ENCODE data around the gene CBFA2T3.

Gene CBFA2T3

GRCh38 chr16:88839745-88840599 is 137.0 kb downstream of the CBFA2T3 start:
- TF ChIP-seq, protein P1, sequence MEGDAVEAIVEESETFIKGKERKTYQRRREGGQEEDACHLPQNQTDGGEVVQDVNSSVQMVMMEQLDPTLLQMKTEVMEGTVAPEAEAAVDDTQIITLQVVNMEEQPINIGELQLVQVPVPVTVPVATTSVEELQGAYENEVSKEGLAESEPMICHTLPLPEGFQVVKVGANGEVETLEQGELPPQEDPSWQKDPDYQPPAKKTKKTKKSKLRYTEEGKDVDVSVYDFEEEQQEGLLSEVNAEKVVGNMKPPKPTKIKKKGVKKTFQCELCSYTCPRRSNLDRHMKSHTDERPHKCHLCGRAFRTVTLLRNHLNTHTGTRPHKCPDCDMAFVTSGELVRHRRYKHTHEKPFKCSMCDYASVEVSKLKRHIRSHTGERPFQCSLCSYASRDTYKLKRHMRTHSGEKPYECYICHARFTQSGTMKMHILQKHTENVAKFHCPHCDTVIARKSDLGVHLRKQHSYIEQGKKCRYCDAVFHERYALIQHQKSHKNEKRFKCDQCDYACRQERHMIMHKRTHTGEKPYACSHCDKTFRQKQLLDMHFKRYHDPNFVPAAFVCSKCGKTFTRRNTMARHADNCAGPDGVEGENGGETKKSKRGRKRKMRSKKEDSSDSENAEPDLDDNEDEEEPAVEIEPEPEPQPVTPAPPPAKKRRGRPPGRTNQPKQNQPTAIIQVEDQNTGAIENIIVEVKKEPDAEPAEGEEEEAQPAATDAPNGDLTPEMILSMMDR (IDR thresholded peaks at IDR 0.05; ENCODE audit: control insufficient read depth, insufficient read depth, low read depth, low read length, missing control alignments): no peak
- H3K4me3 ChIP-seq (ENCODE audit: control insufficient read depth, low read depth, low read length): no peak overlapping the region
- no peak for DNase-seq (ENCODE audit: low read depth)

DNA sequence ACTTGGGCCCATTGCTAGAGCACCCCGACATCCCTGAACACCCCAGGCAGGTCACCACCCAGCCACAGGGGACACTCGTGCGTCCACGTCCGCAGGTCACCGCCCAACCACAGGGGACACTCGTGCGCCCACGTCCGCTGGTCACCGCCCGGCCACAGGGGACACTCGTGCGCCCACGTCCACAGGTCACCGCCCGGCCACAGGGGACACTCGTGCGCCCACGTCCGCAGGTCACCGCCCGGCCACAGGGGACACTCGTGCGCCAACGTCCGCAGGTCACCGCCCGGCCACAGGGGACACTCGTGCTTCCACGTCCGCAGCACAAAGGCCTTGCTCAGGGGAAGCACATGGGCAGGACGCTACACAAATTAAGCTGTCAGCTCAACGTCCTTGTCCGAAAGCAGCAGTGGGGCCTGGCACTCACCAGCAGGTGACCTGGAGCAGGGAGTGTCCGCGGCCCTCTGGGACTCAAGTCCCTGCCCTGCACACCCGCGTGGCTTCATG is 137.9 kb downstream of the CBFA2T3 start:
- H3K4me3 ChIP-seq (ENCODE audit: control insufficient read depth, low read depth, low read length): no peak overlapping the region
- DNase-seq (ENCODE audit: low read depth): no peak
- TF ChIP-seq, protein P1 (IDR thresholded peaks at IDR 0.05; ENCODE audit: control insufficient read depth, insufficient read depth, low read depth, low read length, missing control alignments): no peak

DNA sequence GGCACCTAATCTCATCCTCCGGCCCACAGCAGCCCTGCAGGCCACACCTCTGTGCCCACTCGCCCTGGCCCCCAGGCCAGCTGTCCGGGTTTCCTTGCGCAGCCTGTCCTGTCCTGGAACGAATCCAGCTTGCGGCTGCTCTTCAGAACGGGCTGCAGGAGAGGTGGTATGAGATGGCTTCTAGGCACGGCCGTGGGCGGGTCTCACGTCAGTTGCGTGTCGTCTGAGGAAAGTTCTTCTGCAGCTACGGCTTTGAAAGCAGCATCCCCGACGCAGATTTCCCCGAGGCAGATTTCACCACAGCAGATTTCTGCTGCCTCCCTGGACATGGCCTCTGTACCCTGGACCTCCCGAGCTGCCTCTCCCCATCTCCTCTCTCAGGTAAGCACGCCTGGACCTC is 138.4 kb downstream of the CBFA2T3 start:
- no peak overlapping the region for H3K4me3 ChIP-seq (ENCODE audit: control insufficient read depth, low read depth, low read length)
- TF ChIP-seq, protein P1 (IDR thresholded peaks at IDR 0.05; ENCODE audit: control insufficient read depth, insufficient read depth, low read depth, low read length, missing control alignments): no peak
- DNase-seq (ENCODE audit: low read depth): no peak

DNA sequence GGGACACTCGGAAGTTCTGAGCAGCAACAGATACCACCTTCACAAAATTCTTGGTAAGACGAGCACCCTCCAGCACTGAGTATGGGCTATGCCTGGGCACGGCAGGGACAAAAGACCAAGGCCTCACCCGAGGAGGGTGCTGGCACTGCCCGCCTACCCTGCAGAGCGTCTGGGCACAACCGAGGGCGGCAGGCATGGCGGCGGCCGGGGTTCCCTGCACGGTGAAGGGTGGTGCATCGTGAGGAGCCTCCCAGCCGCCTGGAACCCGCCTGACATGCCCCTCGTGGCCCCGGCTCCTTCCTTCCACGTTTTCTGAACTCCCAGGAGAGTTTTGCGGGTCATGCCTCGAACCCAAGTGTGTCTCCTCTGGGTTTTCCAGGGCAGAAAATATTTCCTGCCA is 139.2 kb downstream of the CBFA2T3 start:
- H3K4me3 ChIP-seq (ENCODE audit: control insufficient read depth, low read depth, low read length): no peak overlapping the region
- no peak for DNase-seq (ENCODE audit: low read depth)
- TF ChIP-seq, protein P1 (IDR thresholded peaks at IDR 0.05; ENCODE audit: control insufficient read depth, insufficient read depth, low read depth, low read length, missing control alignments): no peak

- TF ChIP-seq, protein P1 (IDR thresholded peaks at IDR 0.05; ENCODE audit: control insufficient read depth, insufficient read depth, low read depth, low read length, missing control alignments): no peak
- no peak overlapping the region for H3K4me3 ChIP-seq (ENCODE audit: control insufficient read depth, low read depth, low read length)
- DNase-seq (ENCODE audit: low read depth): no peak
These were observed 140.2 kb downstream of the CBFA2T3 start for GRCh38 chr16:88836791-88837190.

DNA sequence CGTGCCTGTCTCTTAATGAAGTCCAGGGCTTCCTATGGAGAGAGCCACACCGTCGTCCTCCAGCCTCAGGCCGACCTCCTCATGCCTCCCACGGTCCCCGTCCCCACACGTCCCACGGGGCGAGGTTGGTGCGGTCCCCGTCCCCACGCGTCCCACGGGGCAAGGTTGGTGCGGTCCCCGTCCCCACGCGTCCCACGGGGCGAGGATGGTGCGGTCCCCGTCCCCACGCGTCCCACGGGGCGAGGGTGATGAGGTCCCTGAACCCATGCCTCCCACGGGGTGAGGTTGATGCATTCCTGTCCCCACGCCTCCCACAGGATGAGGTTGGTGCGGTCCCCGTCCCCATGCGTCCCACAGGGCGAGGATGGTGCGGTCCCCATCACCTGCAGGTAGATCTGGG is 141.2 kb downstream of the CBFA2T3 start:
- TF ChIP-seq, protein P1 (IDR thresholded peaks at IDR 0.05; ENCODE audit: control insufficient read depth, insufficient read depth, low read depth, low read length, missing control alignments): no peak
- DNase-seq (ENCODE audit: low read depth): no peak
- no peak overlapping the region for H3K4me3 ChIP-seq (ENCODE audit: control insufficient read depth, low read depth, low read length)
